ENCODE data around the gene MVD. TPM values are rescaled to one million over a fixed set of nuclear protein-coding genes. Genes with fewer than 3 reads are reported as not detected.

The MVD gene
- total RNA-seq, 1 donor from 2014 or later, result 196 TPM

DNA sequence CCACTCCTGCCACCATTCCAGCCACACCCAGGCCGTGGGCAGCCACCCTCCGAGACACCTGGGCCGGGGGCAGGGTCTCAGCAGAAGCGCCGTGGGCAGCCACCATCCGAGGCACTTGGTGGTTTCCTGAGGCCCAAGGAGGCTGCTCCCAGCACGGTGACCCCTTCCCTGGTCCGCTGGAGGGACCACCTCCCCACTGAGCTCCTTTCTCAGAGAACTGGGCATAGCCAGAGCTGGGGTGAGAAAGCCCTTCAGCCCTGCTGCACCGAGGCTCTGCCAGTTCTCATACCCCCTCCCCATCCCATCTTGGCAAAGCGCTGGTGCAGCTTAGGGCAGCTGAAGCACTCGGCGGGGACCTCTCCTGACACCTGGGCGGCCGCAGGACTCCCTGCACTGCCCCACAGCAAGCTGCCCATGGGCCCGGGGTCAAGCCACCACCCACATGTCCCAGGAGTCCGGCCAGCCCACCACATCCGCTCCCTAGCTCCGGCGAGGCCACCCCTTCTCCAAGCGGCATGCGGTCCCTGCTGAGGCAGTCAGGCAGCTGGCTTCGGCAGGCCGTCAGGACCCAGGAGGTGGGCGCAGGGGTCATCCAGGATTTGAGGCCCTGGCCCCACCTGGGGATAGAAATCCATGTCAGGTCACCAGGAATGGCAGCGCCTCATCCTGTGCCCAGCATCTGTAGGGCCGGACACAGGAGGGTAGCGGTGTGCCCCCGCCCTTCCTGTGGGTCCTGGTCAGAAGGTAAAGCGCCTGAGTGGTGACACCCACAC lies 10.7 kb downstream of the MVD start:
- TF ChIP-seq CTCF (conservative IDR thresholded peaks at IDR 0.05), result no peak
- no peaks in the 10 kb centered on the region for H3K9me3 Mint-ChIP-seq
- H3K4me1 Mint-ChIP-seq, result peaks cover 15% of the 10 kb centered on the region
- H3K27ac Mint-ChIP-seq (ENCODE audit: unreplicated experiment), result no peak overlapping the region
- DNase-seq (ENCODE audit: low read depth, low spot score), result no peak
- H3K27me3 Mint-ChIP-seq (ENCODE audit: low read depth), result no peaks in the 10 kb centered on the region
- H3K36me3 Mint-ChIP-seq (ENCODE audit: low read depth), result no peaks in the 10 kb centered on the region
- no peak overlapping the region for H3K4me3 Mint-ChIP-seq

DNA sequence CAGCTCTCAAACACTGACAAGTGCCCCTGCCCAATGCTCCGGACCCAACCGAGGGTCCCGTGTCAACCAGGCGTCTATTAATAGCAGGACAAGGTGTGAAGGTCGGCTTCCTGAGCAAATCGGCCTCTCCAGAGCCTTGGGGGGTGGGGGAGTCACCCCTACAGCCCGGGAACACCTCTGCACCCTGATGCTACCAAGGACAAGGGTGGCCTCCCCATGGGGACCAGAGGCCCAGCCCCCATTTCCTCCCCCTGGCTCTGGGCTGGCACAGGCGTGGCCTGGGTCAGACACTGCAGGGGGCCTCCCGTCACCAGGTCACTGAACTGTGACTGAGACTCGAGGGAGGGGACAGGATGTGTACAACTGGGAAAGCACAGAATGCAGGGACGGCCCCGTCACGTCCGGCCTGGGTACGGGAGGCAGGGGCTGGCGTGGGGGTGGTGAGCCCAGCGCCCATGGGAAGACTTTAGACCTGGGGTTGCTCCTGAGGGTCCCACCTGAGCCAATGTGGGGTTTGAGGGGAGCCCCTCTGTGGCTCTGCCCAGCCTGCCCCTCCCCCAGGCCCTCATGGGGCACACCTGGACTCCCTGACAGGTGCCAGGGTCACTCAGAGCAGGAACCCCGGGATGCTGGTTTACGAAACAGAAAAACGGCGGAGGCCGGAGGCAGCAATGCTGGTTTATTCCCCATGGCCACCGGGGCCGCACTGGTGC lies 11.5 kb downstream of the MVD start:
- H3K27ac Mint-ChIP-seq (ENCODE audit: unreplicated experiment), result no peak overlapping the region
- no peaks in the 10 kb centered on the region for H3K27me3 Mint-ChIP-seq (ENCODE audit: low read depth)
- no peak for TF ChIP-seq CTCF (conservative IDR thresholded peaks at IDR 0.05)
- peaks cover 15% of the 10 kb centered on the region for H3K4me1 Mint-ChIP-seq
- peak overlapping the region; percentile 78 for H3K4me3 Mint-ChIP-seq
- DNase-seq (ENCODE audit: low read depth, low spot score), result no peak
- H3K9me3 Mint-ChIP-seq, result no peaks in the 10 kb centered on the region
- no peaks in the 10 kb centered on the region for H3K36me3 Mint-ChIP-seq (ENCODE audit: low read depth)

GRCh38 chr16:88650749-88651275 lies 12.1 kb downstream of the MVD start, which contains the start of gene CYBA:
CYBA (minus strand) TSS chr16:88651053; CDS start chr16:88651013, 40 bp downstream.
- no peak for TF ChIP-seq CTCF (conservative IDR thresholded peaks at IDR 0.05)
- DNase-seq (ENCODE audit: low read depth, low spot score), result no peak
- Mint-ChIP-seq H3K27ac (ENCODE audit: unreplicated experiment) (no peak within 1 kb of the TSS), H3K36me3 (ENCODE audit: low read depth) (no peaks in the 10 kb centered on the region), H3K27me3 (ENCODE audit: low read depth) (no peaks in the 10 kb centered on the region), H3K4me1 (peaks cover 15% of the 10 kb centered on the region), H3K4me3 (peak within 1 kb of the TSS; percentile 78), H3K9me3 (no peaks in the 10 kb centered on the region)

DNA sequence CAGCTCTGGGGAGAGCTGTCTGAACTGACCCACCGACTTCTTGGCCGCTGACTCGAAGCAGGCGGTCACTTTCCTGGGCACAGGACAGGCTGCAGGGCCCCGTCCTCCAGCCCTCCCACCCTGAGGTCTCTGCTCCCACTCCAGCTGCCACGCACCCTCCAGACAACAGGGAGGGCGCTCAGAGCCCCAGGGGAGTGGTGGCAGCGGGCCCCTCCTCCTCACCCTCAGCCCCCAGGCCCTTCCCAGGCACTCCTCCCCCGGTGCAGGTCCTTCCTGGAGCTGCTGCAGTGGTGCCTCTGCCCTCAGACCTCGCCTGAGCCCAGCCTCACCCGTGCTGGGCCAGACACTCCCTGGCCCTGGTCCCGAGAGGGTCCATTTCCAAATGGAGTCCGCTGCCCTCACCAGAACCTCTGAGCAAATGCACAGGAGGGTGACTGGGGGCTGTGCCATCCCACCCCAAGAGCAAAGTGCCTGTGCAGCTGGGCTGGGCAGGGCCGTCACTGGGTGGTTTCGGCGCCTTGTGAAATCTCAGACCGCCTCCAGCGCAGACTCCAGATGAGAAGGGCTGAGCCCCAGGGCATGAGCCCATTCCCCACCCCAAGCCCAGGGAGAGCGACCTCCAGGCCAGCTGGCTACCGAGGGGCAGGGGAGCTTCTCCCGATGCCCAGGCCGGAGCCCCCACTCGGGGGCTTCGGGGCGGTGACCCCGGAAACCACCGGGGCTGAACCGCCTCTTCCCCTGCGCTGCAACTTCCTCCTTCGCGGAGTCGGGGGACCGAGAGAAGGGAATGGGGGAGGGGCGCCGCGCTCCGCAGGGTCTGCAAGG lies 12.8 kb downstream of the MVD start:
- no peak for DNase-seq (ENCODE audit: low read depth, low spot score)

More for the DNA sequence above, 12.8 kb downstream of the MVD start:
- Mint-ChIP-seq H3K4me3 (peak overlapping the region; percentile 74), H3K36me3 (ENCODE audit: low read depth) (no peaks in the 10 kb centered on the region), H3K9me3 (no peaks in the 10 kb centered on the region), H3K4me1 (peaks cover 19% of the 10 kb centered on the region), H3K27me3 (ENCODE audit: low read depth) (no peaks in the 10 kb centered on the region), H3K27ac (ENCODE audit: unreplicated experiment) (no peak overlapping the region)
- no peak for TF ChIP-seq CTCF (conservative IDR thresholded peaks at IDR 0.05)
